Kidney (tissue), 14 donors: ENCODE data around the gene SPTB. TPM values are rescaled to one million over a fixed set of nuclear protein-coding genes. Genes with fewer than 3 reads are reported as not detected.

ENCODE experiments used
- DNase-seq, 5 donors: peaks; one replicate each; pipeline ENCODE4 v3.0.0-alpha.2; 2013 to 2020
- FAIRE-seq: peaks from 2 replicates; lab custom pipeline; 2012; peaks lifted over from hg19 to GRCh38; lab: Jason Lieb, UNC
- H3K27ac ChIP-seq, 2 donors: one replicate each; pipeline ENCODE4 v1.7.0; 2013; ENCODE audit warnings: low read depth in 2 of 2, low read length in 2 of 2, inconsistent platforms in 1 of 2
- H3K27me3 ChIP-seq: one replicate; pipeline ENCODE4 v1.7.1; 2013; ENCODE audit warnings: low read length, inconsistent platforms; ENCODE audit not compliant: control insufficient read depth, insufficient read depth
- H3K36me3 ChIP-seq, 3 donors: one replicate each; pipeline versions ENCODE4 v1.7.0 to v1.7.1; 2013; ENCODE audit warnings: low read length in 3 of 3, control low read depth in 1 of 3, inconsistent platforms in 1 of 3; ENCODE audit not compliant: insufficient read depth in 3 of 3, control insufficient read depth in 2 of 3
- H3K4me1 ChIP-seq, 3 donors: one replicate each; pipeline versions ENCODE4 v1.7.0 to v1.7.1; 2013; ENCODE audit warnings: low read length in 3 of 3, inconsistent platforms in 1 of 3, low read depth in 1 of 3; ENCODE audit not compliant: control insufficient read depth in 2 of 3, insufficient read depth in 2 of 3
- H3K4me3 ChIP-seq, 3 donors: one replicate each; pipeline versions ENCODE4 v1.7.0 to v1.8.1; 2013; ENCODE audit warnings: low read length in 3 of 3, control low read depth in 1 of 3, inconsistent platforms in 1 of 3
- H3K9ac ChIP-seq, 3 donors: one replicate each; pipeline versions ENCODE4 v1.7.0 to v1.7.1; 2013; ENCODE audit warnings: low read length in 3 of 3, control low read depth in 1 of 3, inconsistent platforms in 1 of 3
- H3K9me3 ChIP-seq, 3 donors: one replicate each; pipeline versions ENCODE4 v1.7.0 to v1.7.1; 2013; ENCODE audit warnings: low read length in 3 of 3, control low read depth in 1 of 3, inconsistent platforms in 1 of 3; ENCODE audit not compliant: control insufficient read depth in 2 of 3, insufficient read depth in 1 of 3
- intact Hi-C: fragments of 100-400 bp; cut with DNase I; formaldehyde crosslinking; loops from one replicate; pipeline ENCODE4 v1.11.1; 2022
- polyA plus RNA-seq: library from polyadenylated mRNA; stranded (reverse); fragments of 350-450 nt; fragmentation: Illumina TruSeq; extraction: RNeasy Lipid Tissue Mini Kit (QIAGEN cat#74804); gene quantifications from one replicate; pipeline ENCODE4 v1.2.3, GENCODE V29; 2014; ENCODE audit warnings: low read depth, low replicate concordance; ENCODE audit not compliant: insufficient read depth
- total RNA-seq: library from RNA; stranded (reverse); fragmentation: NEBNext Ultra II Directional; extraction: Animal tissue kit (Norgen Biotek cat#: 25700); gene quantifications from one replicate; pipeline ENCODE4 v1.2.1, GENCODE V29; 2021
- TF ChIP-seq, protein P1 (sequence below): IDR thresholded peaks from 3 replicates; pipeline ENCODE4 v1.5.1; 2012; ENCODE audit warnings: mild to moderate bottlenecking, moderate library complexity, borderline replicate concordance; ENCODE audit not compliant: insufficient read depth; ENCODE audit errors: extremely low read depth
- donor health status: control.
- donor health status: control.
- donor health status: control.
- donor health status: control.
- donor health status: control.
- donor health status: DM: yes; HTN: yes; CAD: no.
- donor health status: Normal renal cell carcinoma (clear cell type).

Gene SPTB
- total and polyA plus RNA-seq, 2 donors from 2014 or later: 1.7 to 2.2 TPM

DNA sequence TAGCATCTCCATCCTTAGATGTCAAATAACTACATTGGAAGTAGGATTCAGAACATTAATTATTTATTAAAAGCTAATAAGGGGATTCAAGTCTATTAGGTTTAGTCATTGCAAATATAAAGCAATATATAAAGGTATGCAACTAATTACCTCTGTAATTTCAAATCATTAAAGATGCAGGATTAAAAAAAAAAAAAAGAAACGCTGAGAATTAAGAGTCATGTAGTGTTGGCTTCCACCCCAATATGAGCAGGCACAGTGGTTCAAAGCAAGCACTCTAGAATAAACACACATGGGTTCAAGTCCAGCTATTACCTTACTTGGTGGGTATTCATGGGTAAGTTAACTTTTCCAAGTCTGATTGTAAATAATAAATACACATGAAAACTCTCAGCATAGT is 10.9 kb downstream of the SPTB start:
- Histone ChIP-seq H3K27ac (no peak overlapping the region), H3K9ac (no peak overlapping the region), H3K4me1 (no peaks in the 10 kb centered on the region), H3K9me3 (no peaks in the 10 kb centered on the region), H3K27me3 (no peaks in the 10 kb centered on the region), H3K4me3 (no peak overlapping the region), H3K36me3 (no peaks in the 10 kb centered on the region)
- DNase-seq: no peak
- FAIRE-seq: no peak
- TF ChIP-seq, protein P1, sequence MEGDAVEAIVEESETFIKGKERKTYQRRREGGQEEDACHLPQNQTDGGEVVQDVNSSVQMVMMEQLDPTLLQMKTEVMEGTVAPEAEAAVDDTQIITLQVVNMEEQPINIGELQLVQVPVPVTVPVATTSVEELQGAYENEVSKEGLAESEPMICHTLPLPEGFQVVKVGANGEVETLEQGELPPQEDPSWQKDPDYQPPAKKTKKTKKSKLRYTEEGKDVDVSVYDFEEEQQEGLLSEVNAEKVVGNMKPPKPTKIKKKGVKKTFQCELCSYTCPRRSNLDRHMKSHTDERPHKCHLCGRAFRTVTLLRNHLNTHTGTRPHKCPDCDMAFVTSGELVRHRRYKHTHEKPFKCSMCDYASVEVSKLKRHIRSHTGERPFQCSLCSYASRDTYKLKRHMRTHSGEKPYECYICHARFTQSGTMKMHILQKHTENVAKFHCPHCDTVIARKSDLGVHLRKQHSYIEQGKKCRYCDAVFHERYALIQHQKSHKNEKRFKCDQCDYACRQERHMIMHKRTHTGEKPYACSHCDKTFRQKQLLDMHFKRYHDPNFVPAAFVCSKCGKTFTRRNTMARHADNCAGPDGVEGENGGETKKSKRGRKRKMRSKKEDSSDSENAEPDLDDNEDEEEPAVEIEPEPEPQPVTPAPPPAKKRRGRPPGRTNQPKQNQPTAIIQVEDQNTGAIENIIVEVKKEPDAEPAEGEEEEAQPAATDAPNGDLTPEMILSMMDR: no peak
- intact Hi-C loops: no loop called here

DNA sequence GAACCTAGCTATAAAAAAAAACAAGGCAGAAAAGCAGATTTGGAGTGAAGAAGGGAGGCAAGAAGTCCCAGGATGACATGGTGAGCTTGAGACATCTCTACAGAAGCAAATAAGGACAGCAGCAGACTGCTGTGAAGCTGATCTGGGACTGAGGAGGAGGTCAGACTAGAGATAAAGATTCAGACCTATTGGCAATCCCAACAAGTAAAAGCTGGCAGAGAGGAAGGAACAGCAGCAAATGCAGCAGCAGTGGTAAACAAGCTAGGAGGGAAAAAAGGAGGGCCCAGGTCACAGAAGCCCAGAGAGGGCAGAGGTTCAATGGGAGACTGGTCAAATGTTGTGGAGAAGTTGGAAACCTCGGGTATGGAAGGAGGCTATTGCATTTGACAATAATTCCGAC is 11.3 kb downstream of the SPTB start:
- H3K9me3 ChIP-seq: no peaks in the 10 kb centered on the region
- TF ChIP-seq, protein P1: no peak
- no peaks in the 10 kb centered on the region for H3K27me3 ChIP-seq
- FAIRE-seq: no peak
- H3K9ac ChIP-seq: no peak overlapping the region
- no peak for DNase-seq
- no peak overlapping the region for H3K27ac ChIP-seq
- H3K4me3 ChIP-seq: no peak overlapping the region
- no peaks in the 10 kb centered on the region for H3K4me1 ChIP-seq
- intact Hi-C loops: no loop called here
- H3K36me3 ChIP-seq: no peaks in the 10 kb centered on the region

DNA sequence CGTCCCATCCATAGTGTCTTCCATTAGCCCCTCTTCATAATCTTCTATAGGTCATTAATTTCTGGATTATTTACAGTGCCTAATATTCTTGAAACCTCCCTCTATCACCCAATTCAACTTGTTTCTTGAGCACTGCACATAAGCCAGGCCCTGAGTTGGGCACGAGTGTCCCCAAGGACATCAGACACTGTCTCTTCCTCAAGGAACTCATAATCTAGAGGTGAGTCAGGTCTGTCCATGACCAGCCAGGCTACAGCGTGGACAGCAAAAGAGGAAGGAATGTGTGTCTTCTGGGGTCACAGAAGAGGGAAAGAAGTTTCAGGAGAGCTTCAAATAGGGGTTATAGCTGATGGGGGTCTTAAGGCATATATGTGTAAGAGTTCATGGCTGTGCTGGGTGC is 12.5 kb downstream of the SPTB start:
- no peaks in the 10 kb centered on the region for H3K27me3 ChIP-seq
- no peaks in the 10 kb centered on the region for H3K4me1 ChIP-seq
- H3K9me3 ChIP-seq: no peaks in the 10 kb centered on the region
- FAIRE-seq (no peak), DNase-seq (no peak)
- no peak overlapping the region for H3K4me3 ChIP-seq
- TF ChIP-seq, protein P1: no peak
- intact Hi-C loops: no loop called here
- no peaks in the 10 kb centered on the region for H3K36me3 ChIP-seq
- no peak overlapping the region for H3K9ac ChIP-seq
- H3K27ac ChIP-seq: no peak overlapping the region

DNA sequence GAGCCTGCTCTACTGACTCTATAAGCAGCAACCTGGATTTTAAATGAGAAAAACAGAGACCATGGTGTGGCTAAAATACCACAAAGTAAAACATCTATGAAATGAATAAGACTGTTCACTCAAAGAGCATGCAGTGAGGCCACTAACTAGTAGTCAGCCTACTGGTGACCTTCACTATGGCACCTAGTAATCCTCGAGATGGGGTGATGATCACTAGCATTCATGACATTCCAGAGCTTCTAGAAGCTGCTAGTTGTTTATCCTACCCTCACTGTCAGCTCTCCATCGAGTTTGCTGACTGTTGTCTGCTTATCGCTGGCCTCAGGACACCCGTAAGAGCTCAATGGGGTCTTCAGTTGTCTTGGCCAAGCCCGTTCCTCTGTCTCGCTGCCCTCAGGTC is 13.7 kb downstream of the SPTB start:
- no peak for FAIRE-seq
- H3K9ac ChIP-seq: no peak overlapping the region
- TF ChIP-seq, protein P1: no peak
- intact Hi-C loops: no loop called here
- DNase-seq: no peak
- no peaks in the 10 kb centered on the region for H3K36me3 ChIP-seq
- H3K27ac ChIP-seq: no peak overlapping the region
- no peaks in the 10 kb centered on the region for H3K9me3 ChIP-seq
- no peaks in the 10 kb centered on the region for H3K27me3 ChIP-seq
- H3K4me1 ChIP-seq: no peaks in the 10 kb centered on the region
- no peak overlapping the region for H3K4me3 ChIP-seq
